DOHH2 (cell line): ENCODE data around the gene SCGB1C2.
"Not testable (repeated sequence)": the region's sequence is repeated elsewhere in the genome, so short reads cannot be mapped to it uniquely, and the experiment has no call there.

Experiments used
- CTCF ChIP-seq: fragments of 200-600 bp; sonication (generic); IDR thresholded peaks from one replicate; pipeline ENCODE4 v1.5.1; 2014; ENCODE audit warnings: antibody characterized with exemption, mild to moderate bottlenecking, low read depth, low read length; ENCODE audit not compliant: poor library complexity, severe bottlenecking
- EZH2phosphoT487 ChIP-seq: fragments of 200-600 bp; sonication (generic); IDR thresholded peaks from 2 replicates; pipeline ENCODE4 v1.6.1; 2017; ENCODE audit warnings: borderline replicate concordance, mild to moderate bottlenecking, antibody characterized with exemption, low read length, moderate library complexity, mixed read lengths

- peak; percentile 65 for TF ChIP-seq CTCF
- TF ChIP-seq EZH2phosphoT487: not testable (repeated sequence)
These were observed 3.0 kb upstream of the SCGB1C2 start for GRCh38 chr17:134332-134785.
